Measurements from ENCODE around the gene RGL3. TPM values are rescaled to one million over a fixed set of nuclear protein-coding genes. Genes with fewer than 3 reads are reported as not detected.
"Not testable (repeated sequence)": the region's sequence is repeated elsewhere in the genome, so short reads cannot be mapped to it uniquely, and the experiment has no call there.

Gene RGL3
- total RNA-seq, 2 experiments from 2014 or later = not detected

DNA sequence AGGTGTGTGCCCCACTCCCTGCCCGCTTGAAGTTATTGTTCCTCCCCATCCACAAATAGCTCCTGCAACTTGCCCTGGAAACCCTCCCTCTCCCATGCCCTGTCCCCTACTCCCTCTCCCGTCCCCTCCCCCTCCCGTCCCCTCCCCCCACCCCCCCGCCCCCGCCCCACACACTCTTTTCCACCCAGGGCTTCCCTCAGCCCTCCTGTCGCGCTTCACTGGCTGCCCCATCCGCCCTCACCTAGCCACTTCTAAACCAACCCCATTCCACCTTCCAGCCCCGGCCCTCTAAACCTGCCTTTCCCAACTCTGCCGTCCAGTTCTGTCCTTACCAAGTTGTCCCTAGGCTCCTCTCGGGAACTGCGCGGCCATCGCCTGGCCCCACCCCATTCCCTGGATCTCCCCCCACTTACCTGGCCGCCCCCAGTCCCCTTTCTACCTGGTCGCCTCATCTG lies 993 bp downstream of the RGL3 start:
- Mint-ChIP-seq H3K27ac (no peak overlapping the region), H3K4me3 (no peak overlapping the region), H3K36me3 (ENCODE audit: low read depth) (no peaks in the 10 kb centered on the region), H3K9me3 (no peaks in the 10 kb centered on the region), H3K27me3 (peaks cover 42% of the 10 kb centered on the region), H3K4me1 (ENCODE audit: low read depth) (peaks cover 25% of the 10 kb centered on the region)
- POLR2A ChIA-PET = no interaction called here
- intact Hi-C loops (cut with micrococcal nuclease) = no loop called here
- TF ChIP-seq, protein P1, sequence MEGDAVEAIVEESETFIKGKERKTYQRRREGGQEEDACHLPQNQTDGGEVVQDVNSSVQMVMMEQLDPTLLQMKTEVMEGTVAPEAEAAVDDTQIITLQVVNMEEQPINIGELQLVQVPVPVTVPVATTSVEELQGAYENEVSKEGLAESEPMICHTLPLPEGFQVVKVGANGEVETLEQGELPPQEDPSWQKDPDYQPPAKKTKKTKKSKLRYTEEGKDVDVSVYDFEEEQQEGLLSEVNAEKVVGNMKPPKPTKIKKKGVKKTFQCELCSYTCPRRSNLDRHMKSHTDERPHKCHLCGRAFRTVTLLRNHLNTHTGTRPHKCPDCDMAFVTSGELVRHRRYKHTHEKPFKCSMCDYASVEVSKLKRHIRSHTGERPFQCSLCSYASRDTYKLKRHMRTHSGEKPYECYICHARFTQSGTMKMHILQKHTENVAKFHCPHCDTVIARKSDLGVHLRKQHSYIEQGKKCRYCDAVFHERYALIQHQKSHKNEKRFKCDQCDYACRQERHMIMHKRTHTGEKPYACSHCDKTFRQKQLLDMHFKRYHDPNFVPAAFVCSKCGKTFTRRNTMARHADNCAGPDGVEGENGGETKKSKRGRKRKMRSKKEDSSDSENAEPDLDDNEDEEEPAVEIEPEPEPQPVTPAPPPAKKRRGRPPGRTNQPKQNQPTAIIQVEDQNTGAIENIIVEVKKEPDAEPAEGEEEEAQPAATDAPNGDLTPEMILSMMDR (IDR thresholded peaks at IDR 0.05) = no peak
- CTCF ChIA-PET = interaction anchor here (4.6 kb wide), 1 partner anchor 36 kb away, joined by 29 read pairs; no protein-coding TSS in a partner anchor
- DNase-seq (no peak), ATAC-seq (no peak)

- H3K9me3 Mint-ChIP-seq = no peaks in the 10 kb centered on the region
- H3K4me1 Mint-ChIP-seq (ENCODE audit: low read depth) = peaks cover 12% of the 10 kb centered on the region
- H3K36me3 Mint-ChIP-seq (ENCODE audit: low read depth) = no peaks in the 10 kb centered on the region
- no peak for ATAC-seq
- ChIA-PET POLR2A (no interaction called here), CTCF (interaction anchor here (0.9 to 2.5 kb wide), 4 partner anchors 34 to 66 kb away, joined by 3 to 6 read pairs (median 5); no protein-coding TSS in a partner anchor)
- TF ChIP-seq, protein P1 (IDR thresholded peaks at IDR 0.05) = no peak
- intact Hi-C loops (cut with micrococcal nuclease) = no loop called here
- no peak overlapping the region for H3K27ac Mint-ChIP-seq
- peaks cover 29% of the 10 kb centered on the region for H3K27me3 Mint-ChIP-seq
- no peak overlapping the region for H3K4me3 Mint-ChIP-seq
- DNase-seq = no peak
Measured at GRCh38 chr19:11416346-11417052, 2.6 kb downstream of the RGL3 start.

GRCh38 chr19:11414544-11414943 lies 4.6 kb downstream of the RGL3 start:
- intact Hi-C loops (cut with micrococcal nuclease) = no loop called here
- DNase-seq = no peak
- ChIA-PET CTCF (interaction anchor here (2.5 kb wide), 1 partner anchor 32 kb away, joined by 6 read pairs; no protein-coding TSS in a partner anchor), POLR2A (no interaction called here)
- TF ChIP-seq, protein P1 (IDR thresholded peaks at IDR 0.05) = no peak
- no peak overlapping the region for H3K4me3 Mint-ChIP-seq
- H3K27ac Mint-ChIP-seq = no peak overlapping the region
- H3K27me3 Mint-ChIP-seq = peaks cover 19% of the 10 kb centered on the region
- ATAC-seq = no peak
- H3K4me1 Mint-ChIP-seq (ENCODE audit: low read depth) = no peaks in the 10 kb centered on the region
- H3K9me3 Mint-ChIP-seq = no peaks in the 10 kb centered on the region
- no peaks in the 10 kb centered on the region for H3K36me3 Mint-ChIP-seq (ENCODE audit: low read depth)

GRCh38 chr19:11410682-11411081 lies 8.4 kb downstream of the RGL3 start:
- H3K4me1 Mint-ChIP-seq (ENCODE audit: low read depth) = no peaks in the 10 kb centered on the region
- TF ChIP-seq, protein P1 (IDR thresholded peaks at IDR 0.05) = no peak
- H3K9me3 Mint-ChIP-seq = no peaks in the 10 kb centered on the region
- DNase-seq (no peak), ATAC-seq (no peak)
- H3K36me3 Mint-ChIP-seq (ENCODE audit: low read depth) = no peaks in the 10 kb centered on the region
- ChIA-PET POLR2A (no interaction called here), CTCF (interaction anchor here (1.4 kb wide), 1 partner anchor 11 kb away, joined by 3 read pairs; no protein-coding TSS in a partner anchor)
- no peak overlapping the region for H3K27ac Mint-ChIP-seq
- H3K4me3 Mint-ChIP-seq = no peak overlapping the region
- peaks cover 7% of the 10 kb centered on the region for H3K27me3 Mint-ChIP-seq
- intact Hi-C loops (cut with micrococcal nuclease) = no loop called here

GRCh38 chr19:11408591-11408990 lies 10.5 kb downstream of the RGL3 start:
- Mint-ChIP-seq H3K36me3 (ENCODE audit: low read depth) (no peaks in the 10 kb centered on the region), H3K4me3 (no peak overlapping the region), H3K4me1 (ENCODE audit: low read depth) (no peaks in the 10 kb centered on the region), H3K27me3 (peaks cover 7% of the 10 kb centered on the region), H3K27ac (no peak overlapping the region), H3K9me3 (no peaks in the 10 kb centered on the region)
- ATAC-seq (no peak), DNase-seq (no peak)
- CTCF ChIA-PET = no interaction called here
- POLR2A ChIA-PET = no interaction called here
- TF ChIP-seq, protein P1 (IDR thresholded peaks at IDR 0.05) = no peak
- intact Hi-C loops (cut with micrococcal nuclease) = no loop called here

- H3K36me3 Mint-ChIP-seq (ENCODE audit: low read depth); H3K27ac Mint-ChIP-seq; H3K27me3 Mint-ChIP-seq; H3K4me3 Mint-ChIP-seq; intact Hi-C loops (cut with micrococcal nuclease); H3K9me3 Mint-ChIP-seq; H3K4me1 Mint-ChIP-seq (ENCODE audit: low read depth); ATAC-seq; DNase-seq: not testable (repeated sequence)
- CTCF ChIA-PET = interaction anchor here (1.3 to 2.5 kb wide), 3 partner anchors 24 to 29 kb away, joined by 3 to 9 read pairs (median 7); no protein-coding TSS in a partner anchor
- POLR2A ChIA-PET = interaction anchor here (1.0 to 1.4 kb wide), 2 partner anchors 20 to 25 kb away, joined by 3 to 4 read pairs; no protein-coding TSS in a partner anchor
Measured at GRCh38 chr19:11406703-11407236, 12.3 kb downstream of the RGL3 start.

Data from activated CD8-positive, alpha-beta T cell treated with anti-CD3 and anti-CD28 coated beads for 36 hours (primary cell).